HUES48 (cell line): Measurements from ENCODE around the gene FGF3.
"Not testable (repeated sequence)": the region's sequence is repeated elsewhere in the genome, so short reads cannot be mapped to it uniquely, and the experiment has no call there.

Experiments used
- H3K27ac ChIP-seq: one replicate; pipeline ENCODE4 v1.7.0; 2013; ENCODE audit warnings: low read depth, low read length, inconsistent platforms
- H3K27me3 ChIP-seq: 2 replicates; pipeline ENCODE4 v1.6.1; 2013; ENCODE audit warnings: mild to moderate bottlenecking, low read length; ENCODE audit not compliant: control insufficient read depth, insufficient read depth
- H3K36me3 ChIP-seq: 2 replicates; pipeline ENCODE4 v1.6.1; 2013; ENCODE audit warnings: low read length; ENCODE audit not compliant: control insufficient read depth, insufficient read depth
- H3K4me1 ChIP-seq: 2 replicates; pipeline ENCODE4 v1.6.1; 2013; ENCODE audit warnings: mild to moderate bottlenecking, low read length; ENCODE audit not compliant: control insufficient read depth, insufficient read depth
- H3K4me3 ChIP-seq: 2 replicates; pipeline ENCODE4 v1.5.1; 2013; ENCODE audit warnings: mild to moderate bottlenecking, low read depth, low read length
- H3K9ac ChIP-seq: 2 replicates; pipeline ENCODE4 v1.6.1; 2013; ENCODE audit warnings: mild to moderate bottlenecking, low read depth, low read length, moderate library complexity
- H3K9me3 ChIP-seq: 2 replicates; pipeline ENCODE4 v1.6.1; 2013; ENCODE audit warnings: low read length; ENCODE audit not compliant: control insufficient read depth, insufficient read depth

The FGF3 gene

DNA sequence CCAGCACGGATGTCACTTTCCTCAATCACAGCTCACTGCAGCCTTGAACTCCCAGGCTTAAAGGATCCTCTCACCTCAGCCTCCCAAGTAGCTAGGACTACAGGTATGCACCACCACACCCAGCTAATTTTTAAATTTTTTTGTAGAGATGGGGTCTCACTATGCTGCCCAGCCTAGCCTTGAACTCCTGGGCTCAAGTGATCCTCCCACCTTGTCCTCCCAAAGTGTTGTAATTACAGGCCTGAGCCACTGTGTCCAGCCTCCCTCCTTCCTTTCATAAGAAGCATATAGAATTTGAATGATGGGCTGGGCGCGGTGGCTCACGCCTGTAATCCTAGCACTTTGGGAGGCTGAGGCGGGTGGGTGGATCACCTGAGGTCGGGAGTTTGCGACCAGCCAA, 54.3 kb downstream of the FGF3 start:
- H3K27me3 ChIP-seq, H3K36me3 ChIP-seq, H3K4me1 ChIP-seq, H3K9me3 ChIP-seq, H3K27ac ChIP-seq, H3K4me3 ChIP-seq, H3K9ac ChIP-seq: not testable (repeated sequence)

GRCh38 chr11:69760319-69760718, 58.9 kb downstream of the FGF3 start:
- Histone ChIP-seq H3K36me3 (no peaks in the 10 kb centered on the region), H3K9ac (no peak overlapping the region), H3K27ac (no peak overlapping the region), H3K27me3 (no peaks in the 10 kb centered on the region), H3K4me1 (no peaks in the 10 kb centered on the region), H3K4me3 (no peak overlapping the region), H3K9me3 (no peaks in the 10 kb centered on the region)
